ENCODE measurements around the gene FASTK.

DNA sequence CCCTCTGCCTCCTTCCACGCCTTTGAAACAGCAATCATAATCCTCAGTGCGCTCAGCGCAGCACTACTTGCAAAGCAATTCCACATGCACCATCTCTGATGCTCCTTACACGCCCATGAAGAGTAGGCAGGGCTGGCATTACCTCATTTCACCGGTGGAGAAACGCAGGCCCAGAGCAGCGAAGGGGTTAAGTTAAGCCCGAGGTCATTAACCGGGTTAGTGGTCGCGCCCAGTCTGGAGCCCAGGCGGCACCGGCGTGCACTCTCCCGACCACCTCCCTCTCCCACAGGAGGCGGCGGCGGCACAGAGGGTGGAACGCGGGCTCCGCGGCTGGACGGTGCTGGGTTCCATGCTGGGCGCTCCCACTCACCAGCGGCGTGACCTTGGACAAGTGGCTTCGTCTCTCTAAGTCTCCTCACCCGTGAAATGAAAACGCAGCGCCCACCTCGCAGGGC lies 515 bp downstream of the FASTK start:
- TF ChIP-seq FOXK2 (IDR thresholded peaks at IDR 0.05) (no peak), SP1 (IDR thresholded peaks at IDR 0.05) (no peak), HDGF (IDR thresholded peaks at IDR 0.05; ENCODE audit: borderline replicate concordance) (no peak), FOXA1 (IDR thresholded peaks at IDR 0.05) (no peak), BHLHE40 (IDR thresholded peaks at IDR 0.05; ENCODE audit: borderline replicate concordance) (no peak), TARDBP (IDR thresholded peaks at IDR 0.05) (no peak), FOXM1 (IDR thresholded peaks at IDR 0.05; ENCODE audit: borderline replicate concordance) (no peak), CTBP1 (IDR thresholded peaks at IDR 0.05; ENCODE audit: borderline replicate concordance) (no peak), ZNF384 (IDR thresholded peaks at IDR 0.05) (no peak), L3MBTL2 (conservative IDR thresholded peaks at IDR 0.05) (no peak), ARNT (IDR thresholded peaks at IDR 0.05) (no peak), SUZ12 (IDR thresholded peaks at IDR 0.05) (no peak), LEF1 (IDR thresholded peaks at IDR 0.05; ENCODE audit: borderline replicate concordance) (no peak)
- TF ChIP-seq, protein P1, sequence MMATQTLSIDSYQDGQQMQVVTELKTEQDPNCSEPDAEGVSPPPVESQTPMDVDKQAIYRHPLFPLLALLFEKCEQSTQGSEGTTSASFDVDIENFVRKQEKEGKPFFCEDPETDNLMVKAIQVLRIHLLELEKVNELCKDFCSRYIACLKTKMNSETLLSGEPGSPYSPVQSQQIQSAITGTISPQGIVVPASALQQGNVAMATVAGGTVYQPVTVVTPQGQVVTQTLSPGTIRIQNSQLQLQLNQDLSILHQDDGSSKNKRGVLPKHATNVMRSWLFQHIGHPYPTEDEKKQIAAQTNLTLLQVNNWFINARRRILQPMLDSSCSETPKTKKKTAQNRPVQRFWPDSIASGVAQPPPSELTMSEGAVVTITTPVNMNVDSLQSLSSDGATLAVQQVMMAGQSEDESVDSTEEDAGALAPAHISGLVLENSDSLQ (IDR thresholded peaks at IDR 0.05) = no peak

Measured in HEK293T (cell line).